ENCODE results near the gene IFI27. TPM values are rescaled to one million over a fixed set of nuclear protein-coding genes. Genes with fewer than 3 reads are reported as not detected.

Gene IFI27
- total and polyA plus RNA-seq, 2 experiments from 2014 or later: 2.6 to 6.6 TPM

- Histone ChIP-seq H3K36me3 (no peaks in the 10 kb centered on the region), H3K27me3 (no peaks in the 10 kb centered on the region), H3K4me1 (ENCODE audit: low read depth) (no peaks in the 10 kb centered on the region), H3K9me3 (ENCODE audit: low read depth) (no peaks in the 10 kb centered on the region), H3K4me3 (peak within 1 kb of the TSS; percentile 51), H3K27ac (peak within 1 kb of the TSS; percentile 70)
- DNase-seq (ENCODE audit: low read depth in 1 of 2, low spot score in 1 of 2): peak; percentile 90 to 93
- peak; percentile 17 for TF ChIP-seq CTCF (IDR thresholded peaks at IDR 0.05; ENCODE audit: low read depth, low read length)
These were observed 18.7 kb downstream of the IFI27 start, which contains the start of gene IFI27L2 for GRCh38 chr14:94129111-94129757. Gene IFI27L2, minus strand, starts transcription at chr14:94129604. Its CDS starts 40 bp downstream, at chr14:94129564.

GRCh38 chr14:94129758-94130414 lies 19.4 kb downstream of the IFI27 start:
- peak; percentile 62 to 65 for DNase-seq (ENCODE audit: low read depth in 1 of 2, low spot score in 1 of 2)
- H3K9me3 ChIP-seq (ENCODE audit: low read depth): no peaks in the 10 kb centered on the region
- no peaks in the 10 kb centered on the region for H3K27me3 ChIP-seq
- peak overlapping the region; percentile 70 for H3K27ac ChIP-seq
- no peaks in the 10 kb centered on the region for H3K36me3 ChIP-seq
- no peaks in the 10 kb centered on the region for H3K4me1 ChIP-seq (ENCODE audit: low read depth)
- no peak for TF ChIP-seq CTCF (IDR thresholded peaks at IDR 0.05; ENCODE audit: low read depth, low read length)
- H3K4me3 ChIP-seq: peak overlapping the region; percentile 51

GRCh38 chr14:94132285-94132887 lies 21.9 kb downstream of the IFI27 start:
- no peak overlapping the region for H3K27ac ChIP-seq
- no peaks in the 10 kb centered on the region for H3K27me3 ChIP-seq
- H3K9me3 ChIP-seq (ENCODE audit: low read depth): no peaks in the 10 kb centered on the region
- peak; percentile 72 to 80 for DNase-seq (ENCODE audit: low read depth in 1 of 2, low spot score in 1 of 2)
- no peaks in the 10 kb centered on the region for H3K4me1 ChIP-seq (ENCODE audit: low read depth)
- H3K36me3 ChIP-seq: no peaks in the 10 kb centered on the region
- H3K4me3 ChIP-seq: no peak overlapping the region
- TF ChIP-seq CTCF (IDR thresholded peaks at IDR 0.05; ENCODE audit: low read depth, low read length): peak; percentile 80

GRCh38 chr14:94135476-94135875 lies 24.9 kb downstream of the IFI27 start:
- no peak for DNase-seq (ENCODE audit: low read depth in 1 of 2, low spot score in 1 of 2)

More at GRCh38 chr14:94135476-94135875, 24.9 kb downstream of the IFI27 start:
- no peaks in the 10 kb centered on the region for H3K27me3 ChIP-seq
- H3K36me3 ChIP-seq: no peaks in the 10 kb centered on the region
- no peak overlapping the region for H3K4me3 ChIP-seq
- no peak for TF ChIP-seq CTCF (IDR thresholded peaks at IDR 0.05; ENCODE audit: low read depth, low read length)
- H3K27ac ChIP-seq: no peak overlapping the region
- H3K4me1 ChIP-seq (ENCODE audit: low read depth): no peaks in the 10 kb centered on the region
- H3K9me3 ChIP-seq (ENCODE audit: low read depth): no peaks in the 10 kb centered on the region

Data from cardiac muscle cell (in vitro differentiated cells and primary cell).